GM12878 (cell line): Measurements from ENCODE around the gene LRP3. TPM values are rescaled to one million over a fixed set of nuclear protein-coding genes. Genes with fewer than 3 reads are reported as not detected.

Experiments
- ATAC-seq: fragments of 200-7000 bp; cut with Tn5 transposase; 3 replicates; pipeline ENCODE4 v1.9.1; 2020; ENCODE audit warnings: mild to moderate bottlenecking, moderate library complexity
- BruUV-seq: library from RNA; stranded (reverse); fragments of 400-500 nt; replicated peaks from 2 replicates; lab custom pipeline; 2021; lab: Mats Ljungman, UMichigan
- CTCF ChIA-PET: fragments of 300-600 bp; sonication (Branson Sonifier 250); formaldehyde crosslinking; extraction: SDS; loops from one replicate; lab custom pipeline; 2021; ENCODE audit warnings: inconsistent platforms; lab: Yijun Ruan, JAX
- POLR2A ChIA-PET: fragments of 350-600 bp; formaldehyde crosslinking; extraction: SDS; loops from one replicate; lab custom pipeline; 2021; ENCODE audit warnings: inconsistent platforms; lab: Charles Lee
- RAD21 ChIA-PET: fragments of 300-600 bp; sonication (Branson Sonifier 250); formaldehyde crosslinking; loops from one replicate; lab custom pipeline; 2023; ENCODE audit warnings: antibody characterized with exemption; ENCODE audit not compliant: unreplicated experiment; lab: Charles Lee
- SMC1A ChIA-PET: fragments of 300-600 bp; sonication (Branson Sonifier 250); formaldehyde crosslinking; loops from one replicate; lab custom pipeline; 2023; ENCODE audit not compliant: unreplicated experiment, uncharacterized antibody; lab: Charles Lee
- DNase-seq: peaks from one replicate; pipeline ENCODE4 v3.0.0-alpha.2; 2011; ENCODE audit warnings: low read depth, low spot score
- FAIRE-seq: peaks from 3 replicates; lab custom pipeline; 2011; peaks lifted over from hg19 to GRCh38; lab: Jason Lieb, UNC
- H2AFZ ChIP-seq: 2 replicates; pipeline ENCODE4 v1.6.0; 2011; ENCODE audit warnings: low read depth, low read length, control low read depth; ENCODE audit not compliant: control insufficient read depth
- H3K27ac ChIP-seq: 2 replicates; pipeline ENCODE4 v1.5.1; 2011; ENCODE audit warnings: control low read depth; ENCODE audit not compliant: control insufficient read depth, insufficient read depth
- H3K27me3 ChIP-seq, 2 experiments: replicated peaks in 1 of 2; 2 replicates each; pipeline versions ENCODE4 v1.6.0 to v1.6.1; 2011; ENCODE audit warnings: low read length in 1 of 2; ENCODE audit not compliant: control insufficient read depth in 2 of 2, insufficient read depth in 2 of 2
- H3K36me3 ChIP-seq, 2 experiments: 2 replicates each; pipeline ENCODE4 v1.5.1; 2011; ENCODE audit warnings: low read length in 1 of 2; ENCODE audit not compliant: control insufficient read depth in 2 of 2, insufficient read depth in 2 of 2
- H3K4me1 ChIP-seq: 2 replicates; pipeline ENCODE4 v1.6.1; 2011; ENCODE audit warnings: mild to moderate bottlenecking, low read length, moderate library complexity, mixed read lengths; ENCODE audit not compliant: control insufficient read depth, insufficient read depth
- H3K4me2 ChIP-seq: 2 replicates; pipeline ENCODE4 v1.6.0; 2011; ENCODE audit warnings: control low read depth; ENCODE audit not compliant: control insufficient read depth, insufficient read depth
- H3K4me3 ChIP-seq: fragments of 200-600 bp; sonication (generic); 2 replicates; pipeline ENCODE4 v1.5.1; 2016
- H3K79me2 ChIP-seq: 2 replicates; pipeline ENCODE4 v1.6.0; 2011; ENCODE audit warnings: low read length; ENCODE audit not compliant: control insufficient read depth, insufficient read depth
- H3K9ac ChIP-seq: 2 replicates; pipeline ENCODE4 v1.8.0; 2011; ENCODE audit warnings: low read length, control low read depth, mixed read lengths; ENCODE audit not compliant: control insufficient read depth, insufficient read depth
- H3K9me3 ChIP-seq: replicated peaks from 3 replicates; pipeline ENCODE4 v1.5.1; 2011; ENCODE audit warnings: mild to moderate bottlenecking, low read length; ENCODE audit not compliant: control insufficient read depth, insufficient read depth
- H4K20me1 ChIP-seq: 2 replicates; pipeline ENCODE4 v1.6.0; 2011; ENCODE audit not compliant: control insufficient read depth, insufficient read depth
- CBFB ChIP-seq: IDR thresholded peaks from 2 replicates; pipeline ENCODE4 v1.6.1; 2016; ENCODE audit warnings: antibody characterized with exemption, low read depth
- CREM ChIP-seq: IDR thresholded peaks from 2 replicates; pipeline ENCODE4 v1.6.1; 2014; ENCODE audit warnings: antibody characterized with exemption, low read depth
- FOXM1 ChIP-seq: IDR thresholded peaks from 2 replicates; pipeline ENCODE4 v1.6.1; 2012; ENCODE audit warnings: low read depth, mild to moderate bottlenecking, inconsistent platforms, low read length, moderate library complexity
- HDAC2 ChIP-seq: fragments of 200-600 bp; sonication (generic); IDR thresholded peaks from 2 replicates; pipeline ENCODE4 v1.6.1; 2017
- HDAC6 ChIP-seq: fragments of 200-600 bp; sonication (generic); IDR thresholded peaks from one replicate; pipeline ENCODE4 v1.8.0; 2017; ENCODE audit warnings: antibody characterized with exemption; ENCODE audit not compliant: unreplicated experiment
- IKZF1 ChIP-seq: fragments of 450-650 bp; conservative IDR thresholded peaks from 2 replicates; pipeline ENCODE4 v1.6.1; 2017; ENCODE audit warnings: antibody characterized with exemption, mild to moderate bottlenecking
- KDM1A ChIP-seq: fragments of 200-600 bp; sonication (generic); IDR thresholded peaks from 2 replicates; pipeline ENCODE4 v1.6.1; 2016; ENCODE audit warnings: borderline replicate concordance
- NR2C2 ChIP-seq: IDR thresholded peaks from 2 replicates; pipeline ENCODE4 v1.6.1; 2011; ENCODE audit warnings: borderline replicate concordance, low read depth; ENCODE audit not compliant: control insufficient read depth, insufficient read length
- RUNX3 ChIP-seq: IDR thresholded peaks from 2 replicates; pipeline ENCODE4 v1.6.1; 2012; ENCODE audit warnings: low read length, inconsistent platforms
- SMAD5 ChIP-seq: IDR thresholded peaks from 2 replicates; pipeline ENCODE4 v1.6.1; 2016; ENCODE audit warnings: antibody characterized with exemption, low read depth
- WGBS: methylation state at CpG from one replicate; pipeline ENCODE4 v1.1.6; 2016; ENCODE audit warnings: low lambda C conversion rate; ENCODE audit not compliant: insufficient replicate concordance, insufficient coverage; ENCODE audit errors: missing lambda C conversion rate; 5-methylcytosine and 5-hydroxymethylcytosine counted together
- in situ Hi-C: fragments of 300-500 bp; cut with MboI; formaldehyde crosslinking; loops from 9 replicates; pipeline ENCODE4 v1.14.3; 2018; ENCODE audit warnings: mixed read lengths
- intact Hi-C: fragments of 100-400 bp; cut with micrococcal nuclease; formaldehyde crosslinking; loops from one replicate; pipeline ENCODE4 v1.14.2; 2022; ENCODE audit not compliant: unreplicated experiment
- polyA plus RNA-seq, 11 experiments: library from polyadenylated mRNA; depleted of rRNA in 4 of 11; unstranded in 6 of 11; stranded (reverse) in 5 of 11; fragments of >200 nt; fragmentation: Nextera tagmentation in 4 of 11; fragmentation: Illumina TruSeq in 1 of 11; extraction: Ambion mirVana in 4 of 11; extraction: Trizol in 1 of 11; gene quantifications; 1 replicate in 1 of 11; 2 replicates in 10 of 11; pipeline versions ENCODE4 v1.2.1 to v1.2.3, GENCODE V29; 2011 to 2016; ENCODE audit warnings: inconsistent platforms in 2 of 11, missing spikeins in 2 of 11, low read depth in 1 of 11
- total RNA-seq, 4 experiments: library from RNA; depleted of rRNA in 3 of 4; stranded (reverse); fragments of >200 nt in 3 of 4; fragmentation: Illumina TruSeq in 1 of 4; extraction: Trizol in 1 of 4; gene quantifications; 2 replicates each; pipeline versions ENCODE4 v1.2.1 to v1.2.3, GENCODE V29; 2013 to 2021
- TF ChIP-seq, protein P1 (sequence below): IDR thresholded peaks from 2 replicates; pipeline ENCODE4 v1.6.1; 2012; ENCODE audit warnings: low read depth, low read length, improper control_type of control experiment
- TF ChIP-seq, protein P2 (sequence below): fragments of 450-650 bp; IDR thresholded peaks from 2 replicates; pipeline ENCODE4 v1.6.1; 2018; ENCODE audit warnings: mild to moderate bottlenecking, low read depth, moderate library complexity; ENCODE audit not compliant: partially characterized antibody
- TF ChIP-seq, protein P3 (sequence below): IDR thresholded peaks from 2 replicates; pipeline ENCODE4 v1.6.1; 2012; ENCODE audit warnings: mild to moderate bottlenecking, low read depth, low read length
- TF ChIP-seq, protein P4 (sequence below): fragments of 450-650 bp; formaldehyde crosslinking; IDR thresholded peaks from 2 replicates; pipeline ENCODE4 v1.5.0; 2022; ENCODE audit warnings: mild to moderate bottlenecking, missing genetic modification characterization

Gene LRP3
- total and polyA plus RNA-seq, 10 of the 15 experiments (the other 5 are each of a cell fraction or from before 2014, with no cell fraction given) = 0.12 to 3.2 (median 0.64) TPM; not detected in 2

DNA sequence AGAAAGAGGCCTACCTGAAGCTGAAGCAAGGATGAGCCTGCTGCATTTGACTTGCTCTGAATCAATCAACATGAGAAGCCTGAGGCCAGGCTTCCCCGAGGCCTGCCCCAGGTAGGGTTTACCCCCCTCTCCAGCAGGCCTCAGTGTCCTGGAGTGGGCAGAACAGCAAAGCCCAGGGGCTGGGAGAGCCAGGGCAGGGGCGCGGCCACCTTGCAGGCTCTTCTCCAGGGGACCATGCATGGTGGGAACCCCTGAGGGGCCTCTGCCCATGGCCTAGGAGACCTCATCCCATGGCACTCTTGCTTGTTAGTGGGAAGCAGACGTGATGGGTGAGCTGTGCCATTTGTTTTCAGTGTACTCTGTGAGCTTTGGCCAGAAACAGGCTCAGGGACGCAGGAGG is 19.9 kb upstream of the LRP3 start:
- Histone ChIP-seq H3K79me2 (peaks cover 7% of the 10 kb centered on the region), H3K4me3 (no peak overlapping the region), H4K20me1 (no peaks in the 10 kb centered on the region), H2AFZ (no peak overlapping the region), H3K27ac (no peak overlapping the region), H3K9me3 (no peaks in the 10 kb centered on the region), H3K36me3 (no peaks in the 10 kb centered on the region), H3K4me2 (no peak overlapping the region), H3K9ac (no peak overlapping the region), H3K4me1 (peaks cover 12% of the 10 kb centered on the region), H3K27me3 (no peaks in the 10 kb centered on the region)
- ATAC-seq (no peak), DNase-seq (no peak), FAIRE-seq (no peak)
- in situ Hi-C loops (no loop called here), intact Hi-C loops (no loop called here)
- SMC1A ChIA-PET = no interaction called here
- no TSS peak for BruUV-seq
- POLR2A ChIA-PET = no interaction called here
- CTCF ChIA-PET = interaction anchor here (1.0 to 5.9 kb wide), 2 partner anchors 11 to 30 kb away, joined by 4 to 25 read pairs; no protein-coding TSS in a partner anchor
- 100% methylated on average over 5 of the region's 5 CpGs for WGBS
- RAD21 ChIA-PET = no interaction called here
- TF ChIP-seq HDAC2 = no peak
- TF ChIP-seq SMAD5 = no peak
- TF ChIP-seq IKZF1 = no peak
- TF ChIP-seq, protein P1, sequence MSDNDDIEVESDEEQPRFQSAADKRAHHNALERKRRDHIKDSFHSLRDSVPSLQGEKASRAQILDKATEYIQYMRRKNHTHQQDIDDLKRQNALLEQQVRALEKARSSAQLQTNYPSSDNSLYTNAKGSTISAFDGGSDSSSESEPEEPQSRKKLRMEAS = no peak
- TF ChIP-seq, protein P2, sequence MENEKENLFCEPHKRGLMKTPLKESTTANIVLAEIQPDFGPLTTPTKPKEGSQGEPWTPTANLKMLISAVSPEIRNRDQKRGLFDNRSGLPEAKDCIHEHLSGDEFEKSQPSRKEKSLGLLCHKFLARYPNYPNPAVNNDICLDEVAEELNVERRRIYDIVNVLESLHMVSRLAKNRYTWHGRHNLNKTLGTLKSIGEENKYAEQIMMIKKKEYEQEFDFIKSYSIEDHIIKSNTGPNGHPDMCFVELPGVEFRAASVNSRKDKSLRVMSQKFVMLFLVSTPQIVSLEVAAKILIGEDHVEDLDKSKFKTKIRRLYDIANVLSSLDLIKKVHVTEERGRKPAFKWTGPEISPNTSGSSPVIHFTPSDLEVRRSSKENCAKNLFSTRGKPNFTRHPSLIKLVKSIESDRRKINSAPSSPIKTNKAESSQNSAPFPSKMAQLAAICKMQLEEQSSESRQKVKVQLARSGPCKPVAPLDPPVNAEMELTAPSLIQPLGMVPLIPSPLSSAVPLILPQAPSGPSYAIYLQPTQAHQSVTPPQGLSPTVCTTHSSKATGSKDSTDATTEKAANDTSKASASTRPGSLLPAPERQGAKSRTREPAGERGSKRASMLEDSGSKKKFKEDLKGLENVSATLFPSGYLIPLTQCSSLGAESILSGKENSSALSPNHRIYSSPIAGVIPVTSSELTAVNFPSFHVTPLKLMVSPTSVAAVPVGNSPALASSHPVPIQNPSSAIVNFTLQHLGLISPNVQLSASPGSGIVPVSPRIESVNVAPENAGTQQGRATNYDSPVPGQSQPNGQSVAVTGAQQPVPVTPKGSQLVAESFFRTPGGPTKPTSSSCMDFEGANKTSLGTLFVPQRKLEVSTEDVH = no peak
- no peak for TF ChIP-seq RUNX3
- no peak for TF ChIP-seq FOXM1
- TF ChIP-seq, protein P3, sequence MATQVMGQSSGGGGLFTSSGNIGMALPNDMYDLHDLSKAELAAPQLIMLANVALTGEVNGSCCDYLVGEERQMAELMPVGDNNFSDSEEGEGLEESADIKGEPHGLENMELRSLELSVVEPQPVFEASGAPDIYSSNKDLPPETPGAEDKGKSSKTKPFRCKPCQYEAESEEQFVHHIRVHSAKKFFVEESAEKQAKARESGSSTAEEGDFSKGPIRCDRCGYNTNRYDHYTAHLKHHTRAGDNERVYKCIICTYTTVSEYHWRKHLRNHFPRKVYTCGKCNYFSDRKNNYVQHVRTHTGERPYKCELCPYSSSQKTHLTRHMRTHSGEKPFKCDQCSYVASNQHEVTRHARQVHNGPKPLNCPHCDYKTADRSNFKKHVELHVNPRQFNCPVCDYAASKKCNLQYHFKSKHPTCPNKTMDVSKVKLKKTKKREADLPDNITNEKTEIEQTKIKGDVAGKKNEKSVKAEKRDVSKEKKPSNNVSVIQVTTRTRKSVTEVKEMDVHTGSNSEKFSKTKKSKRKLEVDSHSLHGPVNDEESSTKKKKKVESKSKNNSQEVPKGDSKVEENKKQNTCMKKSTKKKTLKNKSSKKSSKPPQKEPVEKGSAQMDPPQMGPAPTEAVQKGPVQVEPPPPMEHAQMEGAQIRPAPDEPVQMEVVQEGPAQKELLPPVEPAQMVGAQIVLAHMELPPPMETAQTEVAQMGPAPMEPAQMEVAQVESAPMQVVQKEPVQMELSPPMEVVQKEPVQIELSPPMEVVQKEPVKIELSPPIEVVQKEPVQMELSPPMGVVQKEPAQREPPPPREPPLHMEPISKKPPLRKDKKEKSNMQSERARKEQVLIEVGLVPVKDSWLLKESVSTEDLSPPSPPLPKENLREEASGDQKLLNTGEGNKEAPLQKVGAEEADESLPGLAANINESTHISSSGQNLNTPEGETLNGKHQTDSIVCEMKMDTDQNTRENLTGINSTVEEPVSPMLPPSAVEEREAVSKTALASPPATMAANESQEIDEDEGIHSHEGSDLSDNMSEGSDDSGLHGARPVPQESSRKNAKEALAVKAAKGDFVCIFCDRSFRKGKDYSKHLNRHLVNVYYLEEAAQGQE = no peak
- TF ChIP-seq CBFB = no peak
- TF ChIP-seq, protein P4, sequence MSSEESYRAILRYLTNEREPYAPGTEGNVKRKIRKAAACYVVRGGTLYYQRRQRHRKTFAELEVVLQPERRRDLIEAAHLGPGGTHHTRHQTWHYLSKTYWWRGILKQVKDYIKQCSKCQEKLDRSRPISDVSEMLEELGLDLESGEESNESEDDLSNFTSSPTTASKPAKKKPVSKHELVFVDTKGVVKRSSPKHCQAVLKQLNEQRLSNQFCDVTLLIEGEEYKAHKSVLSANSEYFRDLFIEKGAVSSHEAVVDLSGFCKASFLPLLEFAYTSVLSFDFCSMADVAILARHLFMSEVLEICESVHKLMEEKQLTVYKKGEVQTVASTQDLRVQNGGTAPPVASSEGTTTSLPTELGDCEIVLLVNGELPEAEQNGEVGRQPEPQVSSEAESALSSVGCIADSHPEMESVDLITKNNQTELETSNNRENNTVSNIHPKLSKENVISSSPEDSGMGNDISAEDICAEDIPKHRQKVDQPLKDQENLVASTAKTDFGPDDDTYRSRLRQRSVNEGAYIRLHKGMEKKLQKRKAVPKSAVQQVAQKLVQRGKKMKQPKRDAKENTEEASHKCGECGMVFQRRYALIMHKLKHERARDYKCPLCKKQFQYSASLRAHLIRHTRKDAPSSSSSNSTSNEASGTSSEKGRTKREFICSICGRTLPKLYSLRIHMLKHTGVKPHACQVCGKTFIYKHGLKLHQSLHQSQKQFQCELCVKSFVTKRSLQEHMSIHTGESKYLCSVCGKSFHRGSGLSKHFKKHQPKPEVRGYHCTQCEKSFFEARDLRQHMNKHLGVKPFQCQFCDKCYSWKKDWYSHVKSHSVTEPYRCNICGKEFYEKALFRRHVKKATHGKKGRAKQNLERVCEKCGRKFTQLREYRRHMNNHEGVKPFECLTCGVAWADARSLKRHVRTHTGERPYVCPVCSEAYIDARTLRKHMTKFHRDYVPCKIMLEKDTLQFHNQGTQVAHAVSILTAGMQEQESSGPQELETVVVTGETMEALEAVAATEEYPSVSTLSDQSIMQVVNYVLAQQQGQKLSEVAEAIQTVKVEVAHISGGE (CRISPR knock-in tag) = no peak
- no peak for TF ChIP-seq HDAC6
- no peak for TF ChIP-seq CREM
- no peak for TF ChIP-seq NR2C2
- no peak for TF ChIP-seq KDM1A
